Measurements from ENCODE around the gene BASP1.

DNA sequence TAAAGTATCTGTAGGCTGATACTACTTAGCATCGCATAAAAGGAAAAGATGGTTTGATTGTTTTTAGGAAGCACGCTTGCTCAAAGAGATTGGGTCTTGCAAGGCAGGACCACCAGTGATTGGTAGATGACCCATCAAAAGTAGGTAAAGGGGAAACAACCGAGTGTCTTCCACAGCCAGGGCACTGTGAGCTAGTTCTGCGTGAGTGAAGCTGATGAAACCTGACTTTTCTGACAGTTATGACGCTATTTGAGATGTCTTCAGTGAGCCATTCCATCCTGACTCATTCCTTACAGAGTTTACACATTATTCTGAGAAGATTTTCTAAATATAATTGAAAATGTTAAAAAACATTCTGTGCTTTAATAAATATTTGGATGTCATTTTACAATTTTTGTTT lies 49.7 kb downstream of the BASP1 start:
- TF ChIP-seq ZFP3 (CRISPR knock-in tag; IDR thresholded peaks at IDR 0.05) (no peak), ZNF70 (CRISPR knock-in tag; IDR thresholded peaks at IDR 0.05) (no peak), RARB (CRISPR knock-in tag; IDR thresholded peaks at IDR 0.05) (no peak), TOX (CRISPR knock-in tag; IDR thresholded peaks at IDR 0.05; ENCODE audit: borderline replicate concordance) (no peak), GLIS3 (CRISPR knock-in tag; IDR thresholded peaks at IDR 0.05) (no peak), ARNTL (CRISPR knock-in tag; IDR thresholded peaks at IDR 0.05; ENCODE audit: borderline replicate concordance, low read depth) (no peak), ISL1 (CRISPR knock-in tag; IDR thresholded peaks at IDR 0.05) (no peak), TCF4 (CRISPR knock-in tag; IDR thresholded peaks at IDR 0.05; ENCODE audit: borderline replicate concordance) (no peak), ZC3H10 (CRISPR knock-in tag; IDR thresholded peaks at IDR 0.05) (no peak)
- TF ChIP-seq, protein P1, sequence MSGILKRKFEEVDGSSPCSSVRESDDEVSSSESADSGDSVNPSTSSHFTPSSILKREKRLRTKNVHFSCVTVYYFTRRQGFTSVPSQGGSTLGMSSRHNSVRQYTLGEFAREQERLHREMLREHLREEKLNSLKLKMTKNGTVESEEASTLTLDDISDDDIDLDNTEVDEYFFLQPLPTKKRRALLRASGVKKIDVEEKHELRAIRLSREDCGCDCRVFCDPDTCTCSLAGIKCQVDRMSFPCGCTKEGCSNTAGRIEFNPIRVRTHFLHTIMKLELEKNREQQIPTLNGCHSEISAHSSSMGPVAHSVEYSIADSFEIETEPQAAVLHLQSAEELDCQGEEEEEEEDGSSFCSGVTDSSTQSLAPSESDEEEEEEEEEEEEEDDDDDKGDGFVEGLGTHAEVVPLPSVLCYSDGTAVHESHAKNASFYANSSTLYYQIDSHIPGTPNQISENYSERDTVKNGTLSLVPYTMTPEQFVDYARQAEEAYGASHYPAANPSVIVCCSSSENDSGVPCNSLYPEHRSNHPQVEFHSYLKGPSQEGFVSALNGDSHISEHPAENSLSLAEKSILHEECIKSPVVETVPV (CRISPR knock-in tag; IDR thresholded peaks at IDR 0.05) = no peak
- TF ChIP-seq, protein P2, sequence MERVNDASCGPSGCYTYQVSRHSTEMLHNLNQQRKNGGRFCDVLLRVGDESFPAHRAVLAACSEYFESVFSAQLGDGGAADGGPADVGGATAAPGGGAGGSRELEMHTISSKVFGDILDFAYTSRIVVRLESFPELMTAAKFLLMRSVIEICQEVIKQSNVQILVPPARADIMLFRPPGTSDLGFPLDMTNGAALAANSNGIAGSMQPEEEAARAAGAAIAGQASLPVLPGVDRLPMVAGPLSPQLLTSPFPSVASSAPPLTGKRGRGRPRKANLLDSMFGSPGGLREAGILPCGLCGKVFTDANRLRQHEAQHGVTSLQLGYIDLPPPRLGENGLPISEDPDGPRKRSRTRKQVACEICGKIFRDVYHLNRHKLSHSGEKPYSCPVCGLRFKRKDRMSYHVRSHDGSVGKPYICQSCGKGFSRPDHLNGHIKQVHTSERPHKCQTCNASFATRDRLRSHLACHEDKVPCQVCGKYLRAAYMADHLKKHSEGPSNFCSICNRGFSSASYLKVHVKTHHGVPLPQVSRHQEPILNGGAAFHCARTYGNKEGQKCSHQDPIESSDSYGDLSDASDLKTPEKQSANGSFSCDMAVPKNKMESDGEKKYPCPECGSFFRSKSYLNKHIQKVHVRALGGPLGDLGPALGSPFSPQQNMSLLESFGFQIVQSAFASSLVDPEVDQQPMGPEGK (CRISPR knock-in tag; IDR thresholded peaks at IDR 0.05; ENCODE audit: borderline replicate concordance) = no peak
- TF ChIP-seq, protein P3, sequence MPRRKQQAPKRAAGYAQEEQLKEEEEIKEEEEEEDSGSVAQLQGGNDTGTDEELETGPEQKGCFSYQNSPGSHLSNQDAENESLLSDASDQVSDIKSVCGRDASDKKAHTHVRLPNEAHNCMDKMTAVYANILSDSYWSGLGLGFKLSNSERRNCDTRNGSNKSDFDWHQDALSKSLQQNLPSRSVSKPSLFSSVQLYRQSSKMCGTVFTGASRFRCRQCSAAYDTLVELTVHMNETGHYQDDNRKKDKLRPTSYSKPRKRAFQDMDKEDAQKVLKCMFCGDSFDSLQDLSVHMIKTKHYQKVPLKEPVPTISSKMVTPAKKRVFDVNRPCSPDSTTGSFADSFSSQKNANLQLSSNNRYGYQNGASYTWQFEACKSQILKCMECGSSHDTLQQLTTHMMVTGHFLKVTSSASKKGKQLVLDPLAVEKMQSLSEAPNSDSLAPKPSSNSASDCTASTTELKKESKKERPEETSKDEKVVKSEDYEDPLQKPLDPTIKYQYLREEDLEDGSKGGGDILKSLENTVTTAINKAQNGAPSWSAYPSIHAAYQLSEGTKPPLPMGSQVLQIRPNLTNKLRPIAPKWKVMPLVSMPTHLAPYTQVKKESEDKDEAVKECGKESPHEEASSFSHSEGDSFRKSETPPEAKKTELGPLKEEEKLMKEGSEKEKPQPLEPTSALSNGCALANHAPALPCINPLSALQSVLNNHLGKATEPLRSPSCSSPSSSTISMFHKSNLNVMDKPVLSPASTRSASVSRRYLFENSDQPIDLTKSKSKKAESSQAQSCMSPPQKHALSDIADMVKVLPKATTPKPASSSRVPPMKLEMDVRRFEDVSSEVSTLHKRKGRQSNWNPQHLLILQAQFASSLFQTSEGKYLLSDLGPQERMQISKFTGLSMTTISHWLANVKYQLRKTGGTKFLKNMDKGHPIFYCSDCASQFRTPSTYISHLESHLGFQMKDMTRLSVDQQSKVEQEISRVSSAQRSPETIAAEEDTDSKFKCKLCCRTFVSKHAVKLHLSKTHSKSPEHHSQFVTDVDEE (CRISPR knock-in tag; IDR thresholded peaks at IDR 0.05) = no peak
- TF ChIP-seq, protein P4, sequence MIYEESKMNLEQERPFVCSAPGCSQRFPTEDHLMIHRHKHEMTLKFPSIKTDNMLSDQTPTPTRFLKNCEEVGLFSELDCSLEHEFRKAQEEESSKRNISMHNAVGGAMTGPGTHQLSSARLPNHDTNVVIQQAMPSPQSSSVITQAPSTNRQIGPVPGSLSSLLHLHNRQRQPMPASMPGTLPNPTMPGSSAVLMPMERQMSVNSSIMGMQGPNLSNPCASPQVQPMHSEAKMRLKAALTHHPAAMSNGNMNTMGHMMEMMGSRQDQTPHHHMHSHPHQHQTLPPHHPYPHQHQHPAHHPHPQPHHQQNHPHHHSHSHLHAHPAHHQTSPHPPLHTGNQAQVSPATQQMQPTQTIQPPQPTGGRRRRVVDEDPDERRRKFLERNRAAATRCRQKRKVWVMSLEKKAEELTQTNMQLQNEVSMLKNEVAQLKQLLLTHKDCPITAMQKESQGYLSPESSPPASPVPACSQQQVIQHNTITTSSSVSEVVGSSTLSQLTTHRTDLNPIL (CRISPR knock-in tag; IDR thresholded peaks at IDR 0.05; ENCODE audit: low read depth) = no peak
